ENCODE results near the gene NDUFS7. TPM values are rescaled to one million over a fixed set of nuclear protein-coding genes. Genes with fewer than 3 reads are reported as not detected.

NDUFS7 gene
- total and polyA plus RNA-seq, 10 of the 15 experiments (the other 5 are each of a cell fraction or from before 2014, with no cell fraction given): 5.1 to 282 (median 92.9) TPM

DNA sequence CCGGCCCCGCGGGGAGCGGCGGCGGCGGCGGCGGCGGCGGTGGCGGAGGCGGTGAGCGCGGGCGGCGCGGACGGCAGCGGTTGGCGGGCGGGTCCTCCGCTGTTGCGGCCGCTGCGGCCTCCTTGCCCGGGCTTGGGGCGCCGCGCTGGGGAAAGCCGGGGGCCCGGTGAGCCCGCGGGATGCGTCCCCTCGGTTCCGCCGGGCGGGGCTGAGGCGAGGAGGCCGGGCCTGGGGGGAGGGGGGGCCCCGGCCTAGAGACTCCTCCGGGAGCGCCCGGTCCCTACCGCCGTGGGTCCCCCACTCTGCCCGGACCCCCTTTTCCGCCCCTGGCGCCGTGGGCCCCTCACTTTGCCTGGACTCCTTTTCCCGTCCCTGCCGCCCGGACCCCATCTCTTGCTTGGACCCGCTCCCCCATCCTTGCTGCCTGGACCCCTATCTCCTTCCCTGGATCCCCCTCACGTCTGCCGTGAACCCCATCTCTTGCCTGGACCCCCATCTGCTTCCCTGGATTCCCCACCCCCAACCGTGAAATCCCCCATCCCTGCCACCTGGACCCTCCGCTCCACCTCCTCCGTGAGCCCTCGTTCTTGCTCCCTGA, 28.6 kb upstream of the NDUFS7 start (continued):
- TF ChIP-seq, protein P1, sequence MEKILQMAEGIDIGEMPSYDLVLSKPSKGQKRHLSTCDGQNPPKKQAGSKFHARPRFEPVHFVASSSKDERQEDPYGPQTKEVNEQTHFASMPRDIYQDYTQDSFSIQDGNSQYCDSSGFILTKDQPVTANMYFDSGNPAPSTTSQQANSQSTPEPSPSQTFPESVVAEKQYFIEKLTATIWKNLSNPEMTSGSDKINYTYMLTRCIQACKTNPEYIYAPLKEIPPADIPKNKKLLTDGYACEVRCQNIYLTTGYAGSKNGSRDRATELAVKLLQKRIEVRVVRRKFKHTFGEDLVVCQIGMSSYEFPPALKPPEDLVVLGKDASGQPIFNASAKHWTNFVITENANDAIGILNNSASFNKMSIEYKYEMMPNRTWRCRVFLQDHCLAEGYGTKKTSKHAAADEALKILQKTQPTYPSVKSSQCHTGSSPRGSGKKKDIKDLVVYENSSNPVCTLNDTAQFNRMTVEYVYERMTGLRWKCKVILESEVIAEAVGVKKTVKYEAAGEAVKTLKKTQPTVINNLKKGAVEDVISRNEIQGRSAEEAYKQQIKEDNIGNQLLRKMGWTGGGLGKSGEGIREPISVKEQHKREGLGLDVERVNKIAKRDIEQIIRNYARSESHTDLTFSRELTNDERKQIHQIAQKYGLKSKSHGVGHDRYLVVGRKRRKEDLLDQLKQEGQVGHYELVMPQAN (conservative IDR thresholded peaks at IDR 0.05): no peak
- TF ChIP-seq SMARCA5 (IDR thresholded peaks at IDR 0.05) (peak; percentile 36; the same call in 1 of the 2 replicates), BHLHE40 (IDR thresholded peaks at IDR 0.05; ENCODE audit: borderline replicate concordance in 1 of 2, low read depth in 2 of 2, low read length in 1 of 2) (0 out of 4 replicates have a peak, but pooled peaks of 1 of the 2 experiments have one; percentile 34), IKZF1 (conservative IDR thresholded peaks at IDR 0.05) (peak; percentile 16; the same call in 1 of the 2 replicates)
- TF ChIP-seq, protein P2, sequence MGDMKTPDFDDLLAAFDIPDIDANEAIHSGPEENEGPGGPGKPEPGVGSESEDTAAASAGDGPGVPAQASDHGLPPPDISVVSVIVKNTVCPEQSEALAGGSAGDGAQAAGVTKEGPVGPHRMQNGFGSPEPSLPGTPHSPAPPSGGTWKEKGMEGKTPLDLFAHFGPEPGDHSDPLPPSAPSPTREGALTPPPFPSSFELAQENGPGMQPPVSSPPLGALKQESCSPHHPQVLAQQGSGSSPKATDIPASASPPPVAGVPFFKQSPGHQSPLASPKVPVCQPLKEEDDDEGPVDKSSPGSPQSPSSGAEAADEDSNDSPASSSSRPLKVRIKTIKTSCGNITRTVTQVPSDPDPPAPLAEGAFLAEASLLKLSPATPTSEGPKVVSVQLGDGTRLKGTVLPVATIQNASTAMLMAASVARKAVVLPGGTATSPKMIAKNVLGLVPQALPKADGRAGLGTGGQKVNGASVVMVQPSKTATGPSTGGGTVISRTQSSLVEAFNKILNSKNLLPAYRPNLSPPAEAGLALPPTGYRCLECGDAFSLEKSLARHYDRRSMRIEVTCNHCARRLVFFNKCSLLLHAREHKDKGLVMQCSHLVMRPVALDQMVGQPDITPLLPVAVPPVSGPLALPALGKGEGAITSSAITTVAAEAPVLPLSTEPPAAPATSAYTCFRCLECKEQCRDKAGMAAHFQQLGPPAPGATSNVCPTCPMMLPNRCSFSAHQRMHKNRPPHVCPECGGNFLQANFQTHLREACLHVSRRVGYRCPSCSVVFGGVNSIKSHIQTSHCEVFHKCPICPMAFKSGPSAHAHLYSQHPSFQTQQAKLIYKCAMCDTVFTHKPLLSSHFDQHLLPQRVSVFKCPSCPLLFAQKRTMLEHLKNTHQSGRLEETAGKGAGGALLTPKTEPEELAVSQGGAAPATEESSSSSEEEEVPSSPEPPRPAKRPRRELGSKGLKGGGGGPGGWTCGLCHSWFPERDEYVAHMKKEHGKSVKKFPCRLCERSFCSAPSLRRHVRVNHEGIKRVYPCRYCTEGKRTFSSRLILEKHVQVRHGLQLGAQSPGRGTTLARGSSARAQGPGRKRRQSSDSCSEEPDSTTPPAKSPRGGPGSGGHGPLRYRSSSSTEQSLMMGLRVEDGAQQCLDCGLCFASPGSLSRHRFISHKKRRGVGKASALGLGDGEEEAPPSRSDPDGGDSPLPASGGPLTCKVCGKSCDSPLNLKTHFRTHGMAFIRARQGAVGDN (IDR thresholded peaks at IDR 0.05): no peak

Measured in GM12878 (cell line).